ENCODE measurements around the gene EBLN2. TPM values are rescaled to one million over a fixed set of nuclear protein-coding genes. Genes with fewer than 3 reads are reported as not detected.
A peak's percentile ranks its signal among the peaks of the same experiment; 100 is the strongest.

The EBLN2 gene
- total RNA-seq, 2 donors from 2014 or later: 9.3 to 12.2 TPM

DNA sequence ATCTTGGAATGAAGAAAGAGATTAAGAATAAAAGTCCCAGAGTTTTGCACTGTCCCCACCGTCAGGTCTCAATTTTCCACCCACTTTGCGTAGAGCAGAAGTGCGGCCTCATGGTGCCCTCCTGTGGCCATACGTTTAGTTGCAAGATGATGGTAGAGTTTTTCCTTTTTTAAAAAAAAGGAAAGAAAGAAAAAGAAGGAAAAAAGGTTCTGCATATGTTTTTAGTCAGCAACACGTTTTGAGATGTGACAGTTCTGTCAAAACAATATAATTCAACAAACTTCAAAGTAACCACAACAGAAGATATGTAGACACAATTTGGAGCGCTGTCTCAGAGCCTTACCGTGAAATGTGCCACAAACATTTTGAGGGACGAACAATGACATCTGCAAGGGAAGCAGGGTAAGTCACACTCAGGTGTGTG is 24.6 kb downstream of the EBLN2 start:
- Mint-ChIP-seq H3K27me3 (ENCODE audit: insufficient read depth) (no peaks in the 10 kb centered on the region), H3K36me3 (ENCODE audit: low read depth) (no peaks in the 10 kb centered on the region), H3K4me1 (no peaks in the 10 kb centered on the region), H3K4me3 (no peak overlapping the region), H3K27ac (no peak overlapping the region), H3K9me3 (no peaks in the 10 kb centered on the region)
- Histone ChIP-seq H3K9me3 (ENCODE audit: control insufficient read depth, low read length) (no peaks in the 10 kb centered on the region), H3K4me1 (ENCODE audit: control insufficient read depth, insufficient read depth, low read length) (no peaks in the 10 kb centered on the region), H3K27me3 (ENCODE audit: control insufficient read depth, insufficient read depth, low read length, poor library complexity, severe bottlenecking) (no peaks in the 10 kb centered on the region), H3K27ac (ENCODE audit: low read depth, low read length) (no peak overlapping the region), H3K4me3 (ENCODE audit: low read length) (no peak overlapping the region), H3K9ac (ENCODE audit: extremely low read depth, low read length, poor library complexity, severe bottlenecking) (no peak overlapping the region), H3K36me3 (ENCODE audit: control insufficient read depth, insufficient read depth, low read length) (no peaks in the 10 kb centered on the region)
- peak; percentile 78 for DNase-seq
- TF ChIP-seq CTCF (conservative IDR thresholded peaks at IDR 0.05): peak; percentile 91
- 38 to 100% methylated on average over 3 to 8 of the region's 8 CpGs for WGBS, 2 experiments (ENCODE audit: insufficient coverage in 1 of 2, insufficient read length in 1 of 2)

DNA sequence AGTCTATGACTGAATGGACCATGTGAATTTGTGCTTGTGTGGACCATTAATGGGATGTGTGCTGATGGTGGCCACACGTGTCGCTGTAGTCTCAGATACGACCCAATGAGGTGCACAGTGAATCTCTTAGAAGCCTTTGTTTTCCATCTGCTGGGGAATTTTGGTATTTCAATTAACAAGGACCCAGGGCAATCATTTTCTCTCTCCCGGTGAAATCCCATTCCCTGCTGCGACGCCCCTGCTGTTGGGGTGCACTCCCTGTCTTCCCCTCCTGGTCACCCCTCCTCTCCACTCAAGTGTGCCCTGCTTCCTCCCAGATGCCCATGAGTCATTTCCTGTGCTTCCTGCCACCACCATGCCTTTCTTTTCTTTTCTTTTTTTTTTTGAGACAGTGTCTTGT is 32.7 kb downstream of the EBLN2 start:
- no peak overlapping the region for H3K4me3 Mint-ChIP-seq
- Histone ChIP-seq H3K4me3 (ENCODE audit: low read length) (no peak overlapping the region), H3K27ac (ENCODE audit: low read depth, low read length) (no peak overlapping the region), H3K27me3 (ENCODE audit: control insufficient read depth, insufficient read depth, low read length, poor library complexity, severe bottlenecking) (no peaks in the 10 kb centered on the region), H3K36me3 (ENCODE audit: control insufficient read depth, insufficient read depth, low read length) (no peaks in the 10 kb centered on the region), H3K4me1 (ENCODE audit: control insufficient read depth, insufficient read depth, low read length) (no peaks in the 10 kb centered on the region), H3K9ac (ENCODE audit: extremely low read depth, low read length, poor library complexity, severe bottlenecking) (no peak overlapping the region), H3K9me3 (ENCODE audit: control insufficient read depth, low read length) (no peaks in the 10 kb centered on the region)
- peak; percentile 59 for DNase-seq
- H3K4me1 Mint-ChIP-seq: peaks cover 15% of the 10 kb centered on the region
- no peaks in the 10 kb centered on the region for H3K9me3 Mint-ChIP-seq
- no peak overlapping the region for H3K27ac Mint-ChIP-seq
- no peaks in the 10 kb centered on the region for H3K36me3 Mint-ChIP-seq (ENCODE audit: low read depth)
- no peaks in the 10 kb centered on the region for H3K27me3 Mint-ChIP-seq (ENCODE audit: insufficient read depth)
- TF ChIP-seq CTCF (conservative IDR thresholded peaks at IDR 0.05): peak; percentile 60
- 91 to 92% methylated on average over 5 to 6 of the region's 6 CpGs for WGBS, 2 experiments (ENCODE audit: insufficient coverage in 1 of 2, insufficient read length in 1 of 2)

- Histone ChIP-seq H3K27me3 (ENCODE audit: control insufficient read depth, insufficient read depth, low read length, poor library complexity, severe bottlenecking) (no peaks in the 10 kb centered on the region), H3K4me3 (ENCODE audit: low read length) (no peak overlapping the region), H3K9me3 (ENCODE audit: control insufficient read depth, low read length) (no peaks in the 10 kb centered on the region), H3K9ac (ENCODE audit: extremely low read depth, low read length, poor library complexity, severe bottlenecking) (no peak overlapping the region), H3K4me1 (ENCODE audit: control insufficient read depth, insufficient read depth, low read length) (no peaks in the 10 kb centered on the region), H3K36me3 (ENCODE audit: control insufficient read depth, insufficient read depth, low read length) (no peaks in the 10 kb centered on the region), H3K27ac (ENCODE audit: low read depth, low read length) (no peak overlapping the region)
- no peaks in the 10 kb centered on the region for H3K36me3 Mint-ChIP-seq (ENCODE audit: low read depth)
- WGBS, 2 experiments (ENCODE audit: insufficient coverage in 1 of 2, insufficient read length in 1 of 2): 50 to 53% methylated on average over 11 to 12 of the region's 12 CpGs
- H3K4me3 Mint-ChIP-seq: peak overlapping the region; percentile 28
- H3K27me3 Mint-ChIP-seq (ENCODE audit: insufficient read depth): no peaks in the 10 kb centered on the region
- DNase-seq: peak; percentile 88
- H3K4me1 Mint-ChIP-seq: peaks cover 15% of the 10 kb centered on the region
- no peaks in the 10 kb centered on the region for H3K9me3 Mint-ChIP-seq
- H3K27ac Mint-ChIP-seq: peak overlapping the region; percentile 88
- peak; percentile 43 for TF ChIP-seq CTCF (conservative IDR thresholded peaks at IDR 0.05)
Observed at GRCh38 chr3:73094951-73095350, 33.5 kb downstream of the EBLN2 start.
